GM19025 (cell line): ENCODE data around the gene PTPA.
"Not testable (repeated sequence)": the region's sequence is repeated elsewhere in the genome, so short reads cannot be mapped to it uniquely, and the experiment has no call there.

ENCODE experiments used
- ATAC-seq: cut with Tn5 transposase; IDR thresholded peaks from one replicate; pipeline ENCODE4 v1.9.1; 2021; ENCODE audit warnings: mild to moderate bottlenecking, low read depth, moderate library complexity; ENCODE audit not compliant: unreplicated experiment

The PTPA gene

DNA sequence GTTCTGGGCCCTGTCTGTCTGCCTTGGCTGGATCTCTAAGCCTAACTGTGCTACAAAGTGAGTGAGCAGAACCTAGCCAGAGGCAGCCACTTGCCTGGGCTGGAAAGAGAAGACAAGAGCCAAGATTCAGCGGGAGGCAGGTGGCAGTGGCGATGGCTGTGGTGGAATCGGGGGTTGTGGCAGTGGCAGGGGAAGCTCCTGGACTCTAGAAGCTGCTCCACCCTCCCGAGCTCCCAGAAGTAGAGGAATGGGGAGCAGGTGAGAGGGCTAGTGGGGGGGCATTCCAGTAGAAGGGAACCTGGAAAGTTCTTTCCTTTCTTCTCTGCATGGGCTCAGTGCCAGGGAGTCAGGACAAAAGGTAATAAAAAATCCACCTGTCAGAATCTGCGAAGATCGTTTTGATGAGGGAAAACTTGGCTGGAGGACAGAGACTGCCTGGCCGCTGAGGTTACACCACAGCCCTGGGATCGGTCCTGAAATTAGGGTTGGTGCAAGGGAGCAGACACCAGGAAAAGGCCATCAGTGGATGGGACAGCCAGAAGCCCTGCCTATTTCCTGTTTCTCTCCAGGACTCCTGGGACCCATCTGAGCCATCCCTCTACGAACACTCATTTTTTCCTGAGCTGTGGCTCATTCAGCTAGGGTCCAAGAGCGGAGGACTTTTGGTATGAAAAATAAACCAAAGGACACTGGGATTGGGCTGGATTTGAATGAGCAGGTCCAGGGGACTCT, 2.2 kb upstream of the PTPA start:
- ATAC-seq, result no peak

DNA sequence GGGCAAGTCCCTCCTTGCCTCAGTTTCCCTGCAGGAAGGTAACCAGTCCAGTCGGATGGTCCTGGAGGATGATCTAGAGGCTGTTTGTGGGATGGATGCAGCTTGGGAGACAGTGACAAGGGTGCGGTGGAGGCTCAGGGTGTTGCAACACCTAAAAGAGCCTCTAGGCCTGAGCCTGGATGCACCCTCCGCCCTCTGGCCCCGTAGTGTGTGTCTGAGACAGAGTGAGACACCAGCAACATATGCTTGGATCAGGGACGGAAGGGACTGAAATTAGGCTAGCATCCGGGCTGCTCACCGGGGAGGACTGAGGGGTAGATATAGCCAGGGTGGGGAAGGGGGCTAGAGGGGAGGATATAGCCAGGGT, 1.7 kb upstream of the PTPA start:
- ATAC-seq, result no peak

- peak; percentile 3 for ATAC-seq
These were observed 1.1 kb upstream of the PTPA start for GRCh38 chr9:129109952-129110739.

DNA sequence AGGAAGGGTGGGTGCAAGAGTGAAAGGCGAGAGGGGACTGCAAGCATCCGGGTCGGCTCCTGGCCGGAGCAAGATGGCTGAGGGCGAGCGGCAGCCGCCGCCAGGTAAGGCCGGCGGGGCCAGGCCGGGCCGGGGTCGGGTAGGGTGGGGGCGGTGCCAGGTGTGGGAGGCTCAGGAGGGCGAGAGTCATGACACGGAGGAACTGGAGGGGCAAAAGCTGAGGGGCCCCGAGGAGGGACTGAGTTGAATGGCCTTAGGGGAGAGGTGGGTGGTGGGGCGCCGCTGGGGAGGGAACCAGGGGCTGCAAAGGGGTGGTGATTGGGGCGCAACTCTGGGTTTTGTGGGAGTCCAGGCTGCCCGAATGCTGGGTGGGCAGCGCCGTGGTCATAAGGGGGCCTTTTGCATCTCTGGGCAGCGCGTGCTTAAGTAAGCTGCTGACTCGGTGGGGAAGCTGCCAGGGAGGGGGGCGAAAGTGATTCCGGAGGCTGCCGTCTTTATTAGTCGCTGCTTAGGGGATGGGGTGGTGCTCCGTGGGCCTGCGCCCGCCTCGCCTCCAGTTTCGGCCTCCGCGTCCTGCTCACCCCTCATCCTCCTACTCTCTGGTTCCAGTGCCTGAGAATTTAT, 425 bp downstream of the PTPA start:
- no peak for ATAC-seq

DNA sequence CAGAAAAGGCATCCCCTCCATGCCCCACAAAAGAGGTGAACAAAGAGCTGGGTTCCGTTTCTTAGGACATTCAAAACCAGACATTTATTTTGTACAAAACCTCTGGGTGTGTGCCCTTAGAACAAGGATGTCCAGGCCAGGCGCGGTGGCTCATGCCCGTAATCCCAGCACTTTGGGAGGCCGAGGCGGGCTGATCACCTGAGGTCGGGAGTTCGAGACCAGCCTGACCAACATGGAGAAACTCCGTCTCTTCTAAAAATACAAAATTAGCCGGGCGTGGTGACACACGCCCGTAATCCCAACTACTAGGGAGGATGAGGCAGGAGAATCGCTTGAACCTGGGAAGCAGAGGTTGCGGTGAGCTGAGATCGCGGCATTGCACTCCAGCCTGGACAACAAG, 1.3 kb downstream of the PTPA start:
- ATAC-seq, result not testable (repeated sequence)

DNA sequence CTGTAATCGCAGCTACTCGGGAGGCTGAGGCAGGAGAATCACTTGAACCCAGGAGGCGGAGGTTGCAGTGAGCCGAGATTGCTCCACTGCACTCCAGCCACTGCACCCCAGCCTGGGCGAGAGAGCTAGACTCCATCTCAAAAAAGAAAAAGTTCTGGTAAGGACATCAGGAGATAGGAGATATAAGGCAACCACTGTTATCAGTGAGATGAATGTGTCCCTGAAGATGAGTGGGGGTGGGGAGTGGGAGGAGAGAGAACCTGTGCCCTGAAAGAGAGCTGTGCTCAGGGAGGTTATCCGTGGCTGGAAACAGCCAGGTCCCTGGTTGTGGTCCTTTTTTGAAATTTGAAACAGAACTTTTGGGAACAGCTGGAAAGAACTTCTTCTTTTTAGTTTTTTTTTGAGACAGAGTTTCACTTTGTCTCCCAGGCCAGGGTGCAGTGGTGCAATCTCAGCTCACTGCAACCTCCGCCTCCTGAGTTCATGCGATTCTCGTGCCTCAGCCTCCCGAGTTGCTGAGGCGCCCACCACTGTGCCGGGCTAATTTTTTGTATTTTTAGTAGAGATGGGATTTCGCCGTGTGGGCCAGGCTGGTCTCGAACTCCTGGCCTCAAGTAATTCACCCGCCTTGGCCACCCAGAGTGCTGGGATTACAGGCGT, 2.6 kb downstream of the PTPA start:
- no peak for ATAC-seq

- ATAC-seq, result no peak
These were observed 7.6 kb downstream of the PTPA start for GRCh38 chr9:129118799-129119198.

- no peak for ATAC-seq
These were observed 10.3 kb downstream of the PTPA start for GRCh38 chr9:129121483-129121882.

DNA sequence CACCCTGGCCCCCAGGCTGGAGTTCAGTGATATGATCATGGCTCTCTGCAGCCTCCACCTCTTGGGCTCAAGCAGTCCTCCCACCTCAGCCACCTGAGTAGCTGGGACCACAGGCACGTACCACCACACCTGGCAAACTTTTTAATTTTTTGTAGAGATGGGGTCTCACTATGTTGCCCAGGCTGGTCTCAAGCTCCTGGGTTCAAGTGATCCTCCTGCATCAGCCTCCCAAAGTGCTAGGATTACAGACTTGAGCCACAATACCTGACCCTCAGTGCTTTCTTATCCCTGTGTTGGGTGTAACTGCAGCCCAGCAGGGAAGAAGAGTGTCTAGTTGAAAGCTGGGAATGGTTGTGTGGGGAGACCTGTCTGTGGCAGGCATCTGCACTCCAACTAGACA, 10.9 kb downstream of the PTPA start:
- no peak for ATAC-seq

DNA sequence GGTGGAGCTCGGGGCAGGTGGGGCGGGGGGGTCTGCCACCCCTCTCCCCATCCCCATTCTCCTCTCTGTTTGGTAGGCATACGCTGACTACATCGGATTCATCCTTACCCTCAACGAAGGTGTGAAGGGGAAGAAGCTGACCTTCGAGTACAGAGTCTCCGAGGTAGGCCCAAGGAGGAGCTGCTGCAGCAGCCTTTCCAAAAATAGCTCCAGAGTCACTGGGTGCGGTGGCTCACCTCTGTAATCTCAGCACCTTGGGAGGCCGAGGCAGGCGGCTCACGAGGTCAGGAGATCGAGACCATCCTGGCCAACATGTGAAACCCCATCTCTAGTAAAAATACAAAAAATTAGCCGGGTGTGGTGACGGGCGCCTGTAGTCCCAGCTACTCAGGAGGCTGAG, 11.8 kb downstream of the PTPA start:
- ATAC-seq, result not testable (repeated sequence)

- ATAC-seq, result no peak
These were observed 13.4 kb downstream of the PTPA start for GRCh38 chr9:129124506-129125069.

GRCh38 chr9:129125478-129125877, 14.3 kb downstream of the PTPA start:
- peak; percentile 69 for ATAC-seq

- ATAC-seq, result no peak
These were observed 15.8 kb downstream of the PTPA start for GRCh38 chr9:129126749-129127618.

DNA sequence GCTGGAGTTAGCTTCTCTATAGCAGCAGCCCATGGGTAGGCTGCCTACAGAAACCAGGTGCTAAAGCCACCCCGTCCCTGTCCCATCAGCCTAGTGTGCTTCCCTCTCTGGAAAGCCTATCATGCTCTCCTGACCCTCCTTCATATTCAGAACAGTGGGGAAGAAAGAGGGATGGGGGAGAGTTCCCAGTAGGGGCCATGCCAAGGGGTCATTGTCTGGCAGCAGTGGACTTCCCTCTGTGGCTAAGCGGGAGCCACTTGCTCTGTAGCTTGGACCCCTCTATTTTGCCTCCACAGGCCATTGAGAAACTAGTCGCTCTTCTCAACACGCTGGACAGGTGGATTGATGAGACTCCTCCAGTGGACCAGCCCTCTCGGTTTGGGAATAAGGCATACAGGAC, 17.5 kb downstream of the PTPA start:
- ATAC-seq, result no peak

- not testable (repeated sequence) for ATAC-seq
These were observed 19.1 kb downstream of the PTPA start for GRCh38 chr9:129130271-129130670.

GRCh38 chr9:129130791-129131190, 19.6 kb downstream of the PTPA start:
- no peak for ATAC-seq

DNA sequence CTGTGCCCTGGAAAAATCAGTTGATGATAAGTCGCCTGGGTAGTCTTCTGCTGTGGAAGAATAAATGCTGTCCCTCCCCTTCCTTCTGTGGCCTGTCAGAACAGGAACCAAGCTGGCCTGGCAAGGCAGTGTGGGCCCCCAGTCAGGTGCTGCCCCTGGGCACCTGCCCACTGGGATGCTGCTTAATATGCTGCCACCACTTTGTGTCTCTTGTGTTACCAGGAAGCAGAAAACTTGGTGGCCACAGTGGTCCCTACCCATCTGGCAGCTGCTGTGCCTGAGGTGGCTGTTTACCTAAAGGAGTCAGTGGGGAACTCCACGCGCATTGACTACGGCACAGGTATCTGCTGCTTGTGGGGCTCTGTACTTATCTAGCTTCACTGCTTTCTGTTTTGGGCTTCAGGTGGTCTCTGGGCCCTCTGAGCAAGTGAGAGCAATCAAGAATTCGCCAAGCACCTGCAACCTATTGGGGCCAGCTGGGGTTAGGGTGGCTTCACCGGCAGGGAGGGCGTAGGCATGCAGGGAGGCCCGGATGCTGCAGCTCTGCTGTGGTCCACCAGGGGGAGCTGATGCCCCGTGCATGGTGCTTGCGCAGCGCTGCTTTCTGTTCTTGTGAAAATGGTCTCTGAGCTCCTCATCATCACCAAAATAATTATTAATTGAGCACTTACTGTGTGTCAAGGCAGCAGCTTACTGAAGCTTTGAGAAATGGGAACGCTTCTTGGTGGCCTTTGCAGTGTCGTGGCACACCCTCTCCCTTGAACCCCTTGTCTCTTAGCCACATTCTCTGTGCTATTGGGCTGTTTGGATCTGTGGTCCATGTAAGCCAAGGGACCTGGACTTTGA, 20.3 kb downstream of the PTPA start:
- ATAC-seq, result no peak

- no peak for ATAC-seq
These were observed 21.9 kb downstream of the PTPA start for GRCh38 chr9:129133082-129133481.

DNA sequence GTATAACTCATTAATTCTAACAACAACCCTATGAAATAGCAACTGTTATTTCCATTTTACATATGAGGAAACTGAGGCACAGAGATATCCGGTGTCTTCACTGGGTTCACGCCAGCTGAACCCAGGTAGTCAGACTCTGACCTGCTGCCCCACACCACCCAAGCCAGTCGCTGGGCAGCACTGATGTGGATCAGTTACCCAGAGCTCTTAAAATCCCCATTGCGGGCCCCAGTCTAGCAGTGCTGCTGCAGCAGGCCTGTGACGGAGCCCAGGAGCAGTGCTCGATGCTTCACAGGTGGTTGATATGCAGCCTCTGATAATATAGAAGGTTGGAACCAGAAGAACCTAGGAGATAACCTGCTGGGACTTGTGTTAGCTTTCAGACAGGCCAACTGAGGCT, 24.3 kb downstream of the PTPA start:
- ATAC-seq, result no peak
